Measurements from ENCODE around the gene PAOX. TPM values are rescaled to one million over a fixed set of nuclear protein-coding genes. Genes with fewer than 3 reads are reported as not detected.

PAOX gene
- total and polyA plus RNA-seq, 2 donors from 2014 or later = 7.0 to 14.4 TPM

DNA sequence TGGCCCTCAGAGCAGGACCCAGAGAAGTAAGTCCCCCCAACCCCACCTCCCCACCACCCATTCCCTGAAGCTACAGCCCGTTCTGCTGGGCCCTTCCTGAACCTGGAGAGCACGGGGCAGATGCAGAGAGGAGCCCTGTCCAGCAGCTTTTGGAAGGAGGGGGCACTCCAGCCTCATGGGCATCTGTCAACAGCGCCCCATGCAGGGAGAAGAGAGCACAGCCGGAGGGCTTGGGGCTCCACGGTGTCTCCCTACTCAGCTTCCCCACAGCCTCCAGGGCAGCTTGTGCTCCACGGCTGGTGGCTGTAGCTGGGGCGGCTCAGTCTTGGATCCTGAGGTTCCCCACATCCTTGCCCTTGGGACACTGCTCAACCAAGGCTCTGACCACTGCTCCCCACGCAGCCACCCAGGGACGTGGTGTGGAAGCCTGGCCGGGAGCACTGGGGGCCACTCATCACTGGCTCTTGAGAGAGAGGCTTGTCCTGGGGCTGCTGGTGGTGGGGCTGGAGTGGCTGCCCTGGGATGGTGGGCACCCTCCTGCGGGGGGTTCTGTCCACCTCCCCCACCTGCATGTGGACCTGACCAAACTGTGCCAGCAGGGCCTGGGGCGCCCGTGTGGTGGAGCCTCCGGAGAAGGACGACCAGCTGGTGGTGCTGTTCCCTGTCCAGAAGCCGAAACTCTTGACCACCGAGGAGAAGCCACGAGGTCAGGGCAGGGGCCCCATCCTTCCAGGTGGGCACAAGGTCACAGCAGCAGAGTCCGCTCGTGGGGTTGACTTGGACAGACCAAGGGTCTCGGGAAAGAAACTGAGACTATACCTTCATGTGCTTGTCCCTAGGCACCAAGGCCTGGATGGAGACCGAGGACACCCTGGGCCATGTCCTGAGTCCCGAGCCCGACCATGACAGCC is 27.4 kb upstream of the PAOX start:
- TF ChIP-seq CTCF (IDR thresholded peaks at IDR 0.05; ENCODE audit: borderline replicate concordance, extremely low read depth, insufficient read depth) = no peak
- H3K27me3 ChIP-seq (ENCODE audit: control insufficient read depth, insufficient read depth, low read length) = no peaks in the 10 kb centered on the region
- H3K36me3 ChIP-seq (ENCODE audit: control insufficient read depth in 2 of 3, insufficient read depth in 3 of 3, low read length in 3 of 3) = no peaks in the 10 kb centered on the region
- no peak overlapping the region for H3K9ac ChIP-seq (ENCODE audit: low read length in 3 of 3)
- intact Hi-C loops (cut with DNase I) = no loop called here
- FAIRE-seq = no peak
- H3K4me3 ChIP-seq (ENCODE audit: low read length in 3 of 3) = no peak overlapping the region
- H3K4me1 ChIP-seq (ENCODE audit: control insufficient read depth in 2 of 3, insufficient read depth in 2 of 3, low read depth in 1 of 3, low read length in 3 of 3) = peaks cover 0 to 3% (median 0%) of the 10 kb centered on the region in 3 donors
- no peak for DNase-seq
- H3K27ac ChIP-seq (ENCODE audit: low read depth in 2 of 2, low read length in 2 of 2) = no peak overlapping the region
- no peaks in the 10 kb centered on the region for H3K9me3 ChIP-seq (ENCODE audit: control insufficient read depth in 2 of 3, insufficient read depth in 1 of 3, low read length in 3 of 3)

GRCh38 chr10:133353202-133353959 is 25.7 kb upstream of the PAOX start:
- Histone ChIP-seq H3K4me3 (ENCODE audit: low read length in 3 of 3) (no peak overlapping the region), H3K27me3 (ENCODE audit: control insufficient read depth, insufficient read depth, low read length) (no peaks in the 10 kb centered on the region), H3K4me1 (ENCODE audit: control insufficient read depth in 2 of 3, insufficient read depth in 2 of 3, low read depth in 1 of 3, low read length in 3 of 3) (peaks cover 0 to 9% (median 0%) of the 10 kb centered on the region in 3 donors), H3K36me3 (ENCODE audit: control insufficient read depth in 2 of 3, insufficient read depth in 3 of 3, low read length in 3 of 3) (no peaks in the 10 kb centered on the region), H3K9me3 (ENCODE audit: control insufficient read depth in 2 of 3, insufficient read depth in 1 of 3, low read length in 3 of 3) (no peaks in the 10 kb centered on the region), H3K9ac (ENCODE audit: low read length in 3 of 3) (no peak overlapping the region), H3K27ac (ENCODE audit: low read depth in 2 of 2, low read length in 2 of 2) (no peak overlapping the region)
- FAIRE-seq = no peak
- TF ChIP-seq CTCF (IDR thresholded peaks at IDR 0.05; ENCODE audit: borderline replicate concordance, extremely low read depth, insufficient read depth) = no peak
- intact Hi-C loops (cut with DNase I) = no loop called here
- no peak for DNase-seq

GRCh38 chr10:133353988-133354605 is 25.0 kb upstream of the PAOX start:
- FAIRE-seq (no peak), DNase-seq (no peak)
- Histone ChIP-seq H3K27me3 (ENCODE audit: control insufficient read depth, insufficient read depth, low read length) (no peaks in the 10 kb centered on the region), H3K9me3 (ENCODE audit: control insufficient read depth in 2 of 3, insufficient read depth in 1 of 3, low read length in 3 of 3) (no peaks in the 10 kb centered on the region), H3K4me3 (ENCODE audit: low read length in 3 of 3) (no peak overlapping the region), H3K36me3 (ENCODE audit: control insufficient read depth in 2 of 3, insufficient read depth in 3 of 3, low read length in 3 of 3) (no peaks in the 10 kb centered on the region), H3K4me1 (ENCODE audit: control insufficient read depth in 2 of 3, insufficient read depth in 2 of 3, low read depth in 1 of 3, low read length in 3 of 3) (peaks cover 0 to 9% (median 0%) of the 10 kb centered on the region in 3 donors), H3K27ac (ENCODE audit: low read depth in 2 of 2, low read length in 2 of 2) (no peak overlapping the region), H3K9ac (ENCODE audit: low read length in 3 of 3) (no peak overlapping the region)
- no peak for TF ChIP-seq CTCF (IDR thresholded peaks at IDR 0.05; ENCODE audit: borderline replicate concordance, extremely low read depth, insufficient read depth)
- intact Hi-C loops (cut with DNase I) = no loop called here

All from kidney (tissue), 14 donors.